DLD1 (cell line): ENCODE measurements around the gene TBX15.

Source experiments
- in situ Hi-C: cut with HindIII; loops from 2 replicates; pipeline ENCODE4 v1.10.0; 2017; ENCODE audit warnings: low sequenced_read_pairs

TBX15 gene

DNA sequence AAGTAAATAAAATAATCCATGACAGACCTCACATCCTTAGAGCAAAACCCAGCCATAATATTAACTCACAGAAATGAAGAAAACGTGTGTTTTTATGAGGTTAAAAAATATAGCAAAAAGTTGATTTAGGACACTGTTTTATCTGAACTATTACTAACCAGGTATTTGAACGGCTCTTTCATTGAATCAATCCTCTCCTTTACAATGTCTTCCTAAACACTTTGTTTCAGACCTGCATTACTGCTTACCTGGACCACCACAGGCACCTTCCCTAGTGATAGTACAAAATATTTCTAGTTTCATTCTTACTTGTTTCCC is 25.0 kb downstream of the TBX15 start:
- in situ Hi-C loops: loop anchor here (25.0 kb wide), 1 partner anchor 274 kb away; no protein-coding TSS in a partner anchor

DNA sequence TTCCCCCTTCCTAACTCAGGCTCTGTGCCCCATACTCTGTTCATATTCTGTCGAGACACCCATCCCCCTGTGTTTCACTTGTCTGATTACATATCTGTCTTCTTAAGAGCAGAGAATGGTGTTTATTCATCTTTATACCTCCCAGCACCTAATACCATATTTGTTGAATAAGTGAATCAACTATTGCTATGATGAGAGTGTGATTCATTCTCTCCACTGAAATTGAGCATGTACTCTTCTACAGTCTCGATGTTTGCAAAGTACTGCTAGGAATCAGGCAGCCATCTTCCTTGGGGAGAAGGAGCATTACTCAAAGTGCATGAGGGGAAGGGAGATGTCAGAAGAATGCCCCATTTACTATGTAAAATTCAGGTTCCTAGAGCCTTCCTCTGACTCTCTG is 27.0 kb downstream of the TBX15 start:
- in situ Hi-C loops: loop anchor here (25.0 kb wide), 1 partner anchor 276 kb away; no protein-coding TSS in a partner anchor

GRCh38 chr1:118960567-118961136 is 27.5 kb downstream of the TBX15 start:
- in situ Hi-C loops: loop anchor here (25.0 kb wide), 1 partner anchor 277 kb away; no protein-coding TSS in a partner anchor

DNA sequence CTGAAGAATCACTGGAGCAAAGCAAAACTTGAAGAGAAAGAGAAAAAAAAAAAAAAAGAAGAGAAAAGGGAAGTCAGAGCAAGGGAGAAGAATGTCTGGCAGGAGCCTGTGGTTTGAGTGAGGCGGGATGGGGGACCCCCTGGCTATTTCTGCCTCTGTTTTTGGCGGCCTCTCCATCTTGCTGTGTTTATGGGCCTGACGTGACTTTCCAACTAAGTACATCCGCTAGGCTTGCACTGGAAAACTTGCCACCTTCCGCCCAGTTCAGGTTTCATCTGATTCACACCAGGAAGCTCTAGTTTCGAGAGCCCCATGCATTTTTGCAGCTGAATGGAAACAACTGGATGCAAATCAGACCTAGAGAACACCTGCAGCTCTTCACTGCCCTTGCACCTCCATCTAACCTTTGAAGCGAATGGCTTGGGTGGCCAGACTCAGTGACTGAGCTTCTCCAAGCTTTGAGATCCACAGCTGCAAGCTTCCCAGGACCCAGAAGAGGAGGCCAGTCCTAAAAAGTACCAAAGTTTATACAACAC is 28.0 kb downstream of the TBX15 start:
- in situ Hi-C loops: loop anchor here (25.0 kb wide), 1 partner anchor 277 kb away; no protein-coding TSS in a partner anchor

- in situ Hi-C loops: loop anchor here (25.0 kb wide), 1 partner anchor 278 kb away; no protein-coding TSS in a partner anchor
These were observed 29.1 kb downstream of the TBX15 start for GRCh38 chr1:118958937-118959631.

DNA sequence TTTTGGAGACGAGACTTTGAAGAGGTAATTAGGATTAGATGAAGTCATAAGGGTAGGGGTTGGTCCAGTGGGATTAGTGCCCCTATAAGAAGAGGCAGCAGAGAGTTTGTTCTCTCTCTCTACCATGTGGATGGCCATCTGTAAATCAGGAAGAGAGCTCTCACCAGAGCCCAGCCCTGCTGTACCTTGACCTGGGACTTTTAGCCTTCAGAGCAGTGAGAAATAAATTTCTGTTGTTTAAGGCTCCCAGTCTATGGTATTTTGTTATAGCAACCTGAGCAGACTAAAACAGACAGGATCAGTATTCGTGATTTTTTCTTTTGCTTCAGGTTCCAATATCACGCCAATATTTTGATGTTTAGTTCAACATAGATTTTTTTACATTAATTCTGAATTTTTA is 30.0 kb downstream of the TBX15 start:
- in situ Hi-C loops: loop anchor here (25.0 kb wide), 1 partner anchor 279 kb away; no protein-coding TSS in a partner anchor

- in situ Hi-C loops: loop anchor here (25.0 kb wide), 1 partner anchor 280 kb away; no protein-coding TSS in a partner anchor
These were observed 30.6 kb downstream of the TBX15 start for GRCh38 chr1:118957579-118957978.

- in situ Hi-C loops: loop anchor here (25.0 kb wide), 1 partner anchor 283 kb away; no protein-coding TSS in a partner anchor
These were observed 33.7 kb downstream of the TBX15 start for GRCh38 chr1:118954301-118954905.

DNA sequence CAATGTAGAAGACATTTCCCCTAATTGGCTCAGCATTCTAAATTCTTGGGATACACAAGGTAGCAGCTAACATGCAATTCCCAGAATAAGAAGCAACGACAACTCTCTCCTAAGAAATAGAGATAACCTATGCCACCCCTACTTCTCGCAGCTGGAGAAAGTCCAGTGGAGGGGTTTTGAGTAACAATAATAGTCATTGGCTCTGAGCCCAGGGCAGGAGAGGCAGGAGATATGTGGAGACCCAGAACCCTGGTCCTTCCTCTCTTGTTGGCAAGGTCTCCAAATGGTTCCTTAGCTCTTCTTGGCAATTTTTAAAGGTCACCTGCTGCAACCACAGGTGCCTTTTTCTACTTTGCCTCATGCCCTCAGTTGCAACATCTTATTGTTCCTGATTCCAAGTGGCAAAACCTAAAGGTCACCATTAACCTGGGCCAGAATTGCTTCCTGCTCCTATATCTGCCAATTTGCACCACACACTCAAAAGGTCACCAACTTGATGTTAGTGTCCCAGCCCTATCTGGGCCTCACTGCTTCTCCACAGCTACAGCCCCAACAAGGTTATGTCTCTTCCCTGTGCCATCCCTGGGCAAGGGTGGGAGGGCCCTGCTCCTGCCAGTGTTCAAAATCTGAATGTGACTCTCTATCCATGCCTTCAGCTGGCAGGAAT is 36.7 kb downstream of the TBX15 start:
- in situ Hi-C loops: loop anchor here (25.0 kb wide), 1 partner anchor 286 kb away; no protein-coding TSS in a partner anchor

DNA sequence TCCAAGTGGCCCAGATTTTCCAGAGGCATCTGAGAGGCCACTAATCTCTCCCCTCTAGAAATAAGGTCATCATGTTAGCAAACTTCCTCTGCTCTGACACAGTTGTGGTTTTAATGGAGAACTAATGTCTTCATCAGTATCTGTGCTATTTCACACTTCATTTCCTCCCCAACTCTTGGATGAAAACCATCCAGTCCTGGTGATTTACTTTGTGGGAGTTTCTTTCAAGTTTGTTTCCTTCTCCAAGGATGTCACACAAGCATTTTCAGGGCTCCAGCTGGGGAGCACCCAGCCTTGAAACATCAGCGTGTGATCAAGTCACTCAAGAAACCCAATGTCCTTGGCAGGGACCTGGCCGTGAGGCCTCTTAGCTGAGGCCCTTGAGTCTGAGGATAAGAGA is 38.8 kb downstream of the TBX15 start:
- in situ Hi-C loops: no loop called here

DNA sequence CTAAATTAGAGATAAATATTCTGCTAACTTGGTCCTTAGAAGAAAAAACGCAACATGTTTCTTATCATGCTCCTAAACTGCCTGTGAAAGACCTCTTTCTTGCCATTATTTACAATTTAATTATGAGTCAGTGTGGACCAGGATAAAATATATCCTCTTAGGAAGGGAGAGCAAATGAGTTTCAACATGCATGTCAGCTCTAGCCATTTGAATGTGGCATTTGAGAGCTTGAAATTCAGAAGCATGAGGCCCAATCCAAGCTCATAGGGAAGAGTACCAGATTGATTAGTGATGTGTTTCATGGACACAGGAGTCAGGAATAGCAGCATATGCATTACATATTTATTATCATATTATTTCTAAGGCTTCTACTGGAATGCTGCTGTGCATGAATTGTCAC is 39.3 kb downstream of the TBX15 start:
- in situ Hi-C loops: no loop called here

DNA sequence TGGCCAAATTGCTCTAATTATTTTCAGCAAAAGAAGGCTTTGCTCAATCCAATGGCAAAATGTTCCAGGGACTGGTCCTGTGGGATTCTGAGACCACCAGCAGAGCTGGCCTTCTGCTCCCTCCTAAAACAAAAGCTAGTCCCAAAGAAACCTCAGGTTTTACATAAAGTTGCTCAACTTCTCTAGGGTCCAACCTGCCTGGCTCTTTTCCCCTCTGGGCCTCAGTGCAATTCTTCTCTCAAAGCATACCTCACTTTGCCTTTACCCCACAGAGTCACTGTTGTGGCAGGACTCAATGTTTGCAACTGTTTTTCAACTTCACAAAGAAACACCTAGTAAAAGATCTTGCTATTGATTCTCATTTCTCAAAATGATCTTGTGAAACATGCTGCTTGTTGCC is 39.8 kb downstream of the TBX15 start:
- in situ Hi-C loops: no loop called here

DNA sequence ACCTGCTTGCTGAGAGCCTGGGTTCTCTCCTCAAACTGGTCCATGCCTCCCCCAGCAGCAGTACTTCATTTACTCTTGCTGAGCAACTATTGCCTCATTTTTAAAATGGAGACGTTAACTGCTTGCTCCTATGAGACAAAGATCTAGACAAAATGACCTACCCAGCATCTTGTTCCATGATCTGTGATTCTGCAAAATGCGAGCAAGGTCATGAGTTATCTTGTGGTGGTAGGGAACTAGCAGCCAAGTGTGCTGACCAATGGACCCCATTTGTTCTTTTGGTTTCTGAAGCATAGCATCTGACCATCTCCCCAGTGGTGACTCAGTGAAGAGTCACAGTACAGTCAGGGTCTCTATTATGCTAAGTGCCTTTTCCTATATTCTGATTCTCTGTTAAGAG is 40.4 kb downstream of the TBX15 start:
- in situ Hi-C loops: no loop called here

DNA sequence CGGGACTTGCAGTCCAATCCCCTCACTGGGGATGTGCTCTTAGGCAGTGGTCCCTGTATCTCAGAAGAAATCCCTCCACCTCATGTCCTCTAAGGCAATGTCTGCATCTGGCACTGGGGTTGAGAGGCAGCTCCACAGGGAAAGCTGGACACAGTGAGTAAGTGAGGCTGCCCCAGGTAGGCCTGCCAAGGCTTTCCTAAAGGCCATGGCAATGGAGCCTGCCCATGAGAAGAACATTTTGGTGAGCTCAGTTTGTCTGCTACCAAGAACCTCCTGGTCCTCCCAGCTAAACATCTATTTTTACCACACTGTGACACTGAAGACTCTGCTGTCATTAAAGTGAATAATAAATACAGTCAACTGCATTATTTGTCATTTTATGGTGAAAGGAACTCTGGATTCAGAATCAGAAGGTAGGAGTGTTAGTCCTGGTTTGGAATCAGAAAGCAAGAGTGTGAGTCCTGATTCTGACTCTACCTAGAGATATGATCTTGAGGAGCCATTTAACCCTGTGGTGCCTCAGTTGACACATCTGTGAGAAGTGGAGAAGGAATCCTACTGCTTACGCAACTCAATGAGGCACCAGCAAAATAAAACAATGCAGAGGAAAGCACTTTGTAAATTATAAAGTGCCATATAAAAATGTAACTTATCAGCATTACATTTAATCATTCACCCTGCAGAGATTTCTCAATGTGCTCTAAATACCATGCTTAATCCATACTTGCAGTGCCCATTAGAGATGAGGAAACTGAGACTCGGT is 41.0 kb downstream of the TBX15 start:
- in situ Hi-C loops: no loop called here

GRCh38 chr1:118945489-118945888 is 42.7 kb downstream of the TBX15 start:
- in situ Hi-C loops: no loop called here

DNA sequence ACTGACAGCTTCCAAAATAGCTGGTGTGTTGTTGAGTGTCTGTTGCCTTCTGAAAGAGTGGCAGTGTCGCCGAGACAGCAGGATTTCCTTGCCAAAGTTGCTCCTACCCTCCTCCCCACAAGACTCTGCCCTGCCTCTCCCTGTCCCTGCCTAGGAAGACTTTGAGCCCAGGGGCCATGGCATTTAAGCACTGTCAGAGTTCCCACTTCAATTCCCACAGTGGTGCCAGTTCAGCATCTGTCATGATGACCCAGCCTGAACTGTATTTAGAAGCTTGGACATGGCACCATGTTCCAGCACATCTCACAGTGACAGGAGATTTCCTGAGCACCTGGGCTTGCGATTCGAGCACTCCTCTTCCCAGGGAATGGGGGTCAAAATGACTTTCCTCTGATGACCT is 43.6 kb downstream of the TBX15 start:
- in situ Hi-C loops: no loop called here

- in situ Hi-C loops: no loop called here
These were observed 44.0 kb downstream of the TBX15 start for GRCh38 chr1:118944133-118944532.

DNA sequence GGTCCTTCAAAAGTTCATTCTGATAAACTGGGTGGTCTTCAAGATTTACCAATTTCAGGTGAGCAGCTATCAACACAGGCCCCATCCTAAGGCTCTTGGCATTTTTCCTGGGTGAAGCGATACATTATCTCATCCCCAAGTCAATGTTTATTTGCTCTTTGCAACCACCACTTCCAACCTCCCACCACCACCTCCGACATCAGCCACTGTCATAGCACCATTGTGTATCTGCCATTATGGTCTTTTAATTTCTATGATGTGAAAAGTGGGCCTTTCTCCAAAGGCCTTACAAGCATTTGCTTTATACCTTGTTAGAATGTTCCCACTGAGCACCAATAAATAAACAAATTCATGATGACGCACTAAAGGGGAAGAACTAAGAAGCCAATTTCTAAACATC is 47.2 kb downstream of the TBX15 start:
- in situ Hi-C loops: no loop called here

- in situ Hi-C loops: no loop called here
These were observed 50.6 kb downstream of the TBX15 start for GRCh38 chr1:118937413-118938072.

- in situ Hi-C loops: no loop called here
These were observed 53.4 kb downstream of the TBX15 start for GRCh38 chr1:118934706-118935105.
